ENCODE measurements around the gene ANTXR1.

Gene ANTXR1

GRCh38 chr2:69271831-69272257, 258.9 kb downstream of the ANTXR1 start:
- ATAC-seq (ENCODE audit: low read depth): no peak
- H3K36me3 Mint-ChIP-seq: no peaks in the 10 kb centered on the region
- no peak overlapping the region for H3K4me3 Mint-ChIP-seq
- peaks cover 21% of the 10 kb centered on the region for H3K27me3 Mint-ChIP-seq
- H3K27ac Mint-ChIP-seq: no peak overlapping the region
- H3K9me3 Mint-ChIP-seq: no peaks in the 10 kb centered on the region
- DNase-seq (ENCODE audit: low spot score in 2 of 2): no peak
- no peaks in the 10 kb centered on the region for H3K4me1 Mint-ChIP-seq

- H3K9me3 Mint-ChIP-seq: no peaks in the 10 kb centered on the region
- DNase-seq (ENCODE audit: low spot score in 2 of 2): no peak
- peaks cover 24% of the 10 kb centered on the region for H3K27me3 Mint-ChIP-seq
- H3K36me3 Mint-ChIP-seq: no peaks in the 10 kb centered on the region
- H3K4me1 Mint-ChIP-seq: no peaks in the 10 kb centered on the region
- H3K27ac Mint-ChIP-seq: no peak overlapping the region
- ATAC-seq (ENCODE audit: low read depth): no peak
- no peak overlapping the region for H3K4me3 Mint-ChIP-seq
These were observed 260.0 kb downstream of the ANTXR1 start for GRCh38 chr2:69272803-69273471.

GRCh38 chr2:69275490-69275889, 262.5 kb downstream of the ANTXR1 start:
- no peaks in the 10 kb centered on the region for H3K9me3 Mint-ChIP-seq
- no peak for DNase-seq (ENCODE audit: low spot score in 2 of 2)
- no peaks in the 10 kb centered on the region for H3K36me3 Mint-ChIP-seq
- no peak overlapping the region for H3K27ac Mint-ChIP-seq
- no peak for ATAC-seq (ENCODE audit: low read depth)
- H3K4me3 Mint-ChIP-seq: no peak overlapping the region
- no peaks in the 10 kb centered on the region for H3K4me1 Mint-ChIP-seq
- peaks cover 25% of the 10 kb centered on the region for H3K27me3 Mint-ChIP-seq

- Mint-ChIP-seq H3K4me1 (no peaks in the 10 kb centered on the region), H3K36me3 (no peaks in the 10 kb centered on the region), H3K4me3 (no peak overlapping the region), H3K9me3 (no peaks in the 10 kb centered on the region), H3K27ac (no peak overlapping the region), H3K27me3 (peaks cover 20% of the 10 kb centered on the region)
- ATAC-seq (ENCODE audit: low read depth) (no peak), DNase-seq (ENCODE audit: low spot score in 2 of 2) (no peak)
These were observed 265.4 kb downstream of the ANTXR1 start for GRCh38 chr2:69278366-69278765.

GRCh38 chr2:69279211-69279610, 266.2 kb downstream of the ANTXR1 start:
- no peaks in the 10 kb centered on the region for H3K4me1 Mint-ChIP-seq
- ATAC-seq (ENCODE audit: low read depth) (no peak), DNase-seq (ENCODE audit: low spot score in 2 of 2) (no peak)
- H3K27me3 Mint-ChIP-seq: peaks cover 16% of the 10 kb centered on the region
- no peaks in the 10 kb centered on the region for H3K36me3 Mint-ChIP-seq
- H3K27ac Mint-ChIP-seq: no peak overlapping the region
- no peak overlapping the region for H3K4me3 Mint-ChIP-seq
- H3K9me3 Mint-ChIP-seq: no peaks in the 10 kb centered on the region

- H3K27me3 Mint-ChIP-seq: peaks cover 14% of the 10 kb centered on the region
- no peaks in the 10 kb centered on the region for H3K9me3 Mint-ChIP-seq
- no peaks in the 10 kb centered on the region for H3K4me1 Mint-ChIP-seq
- no peak overlapping the region for H3K27ac Mint-ChIP-seq
- no peak overlapping the region for H3K4me3 Mint-ChIP-seq
- DNase-seq (ENCODE audit: low spot score in 2 of 2) (no peak), ATAC-seq (ENCODE audit: low read depth) (no peak)
- no peaks in the 10 kb centered on the region for H3K36me3 Mint-ChIP-seq
These were observed 267.1 kb downstream of the ANTXR1 start for GRCh38 chr2:69279931-69280681.

GRCh38 chr2:69280796-69281412, 267.9 kb downstream of the ANTXR1 start:
- ATAC-seq (ENCODE audit: low read depth): no peak

GRCh38 chr2:69285379-69285894, 272.5 kb downstream of the ANTXR1 start:
- no peaks in the 10 kb centered on the region for H3K4me1 Mint-ChIP-seq
- H3K36me3 Mint-ChIP-seq: no peaks in the 10 kb centered on the region
- H3K27me3 Mint-ChIP-seq: peaks cover 2% of the 10 kb centered on the region

More at GRCh38 chr2:69280796-69281412, 267.9 kb downstream of the ANTXR1 start:
- Mint-ChIP-seq H3K27ac (no peak overlapping the region), H3K36me3 (no peaks in the 10 kb centered on the region), H3K4me1 (no peaks in the 10 kb centered on the region), H3K27me3 (peaks cover 10% of the 10 kb centered on the region), H3K9me3 (no peaks in the 10 kb centered on the region), H3K4me3 (no peak overlapping the region)
- no peak for DNase-seq (ENCODE audit: low spot score in 2 of 2)

GRCh38 chr2:69287544-69287943, 274.6 kb downstream of the ANTXR1 start:
- no peaks in the 10 kb centered on the region for H3K4me1 Mint-ChIP-seq
- H3K27ac Mint-ChIP-seq: no peak overlapping the region
- H3K27me3 Mint-ChIP-seq: no peaks in the 10 kb centered on the region
- DNase-seq (ENCODE audit: low spot score in 2 of 2) (no peak), ATAC-seq (ENCODE audit: low read depth) (no peak)
- H3K4me3 Mint-ChIP-seq: no peak overlapping the region
- no peaks in the 10 kb centered on the region for H3K36me3 Mint-ChIP-seq
- H3K9me3 Mint-ChIP-seq: peaks cover 2% of the 10 kb centered on the region

More at GRCh38 chr2:69285379-69285894, 272.5 kb downstream of the ANTXR1 start:
- ATAC-seq (ENCODE audit: low read depth) (no peak), DNase-seq (ENCODE audit: low spot score in 2 of 2) (no peak)
- peaks cover 2% of the 10 kb centered on the region for H3K9me3 Mint-ChIP-seq
- no peak overlapping the region for H3K4me3 Mint-ChIP-seq
- H3K27ac Mint-ChIP-seq: no peak overlapping the region

GRCh38 chr2:69288429-69288828, 275.4 kb downstream of the ANTXR1 start:
- DNase-seq (ENCODE audit: low spot score in 2 of 2): no peak
- no peak for ATAC-seq (ENCODE audit: low read depth)
- Mint-ChIP-seq H3K4me1 (no peaks in the 10 kb centered on the region), H3K4me3 (no peak overlapping the region), H3K27ac (no peak overlapping the region), H3K27me3 (no peaks in the 10 kb centered on the region), H3K9me3 (peaks cover 2% of the 10 kb centered on the region), H3K36me3 (no peaks in the 10 kb centered on the region)

- Mint-ChIP-seq H3K4me1 (no peaks in the 10 kb centered on the region), H3K4me3 (no peak overlapping the region), H3K36me3 (peaks cover 4% of the 10 kb centered on the region), H3K9me3 (peaks cover 2% of the 10 kb centered on the region), H3K27ac (no peak overlapping the region), H3K27me3 (peaks cover 7% of the 10 kb centered on the region)
- ATAC-seq (ENCODE audit: low read depth): no peak
- DNase-seq (ENCODE audit: low spot score in 2 of 2): no peak
These were observed 278.1 kb downstream of the ANTXR1 start for GRCh38 chr2:69291004-69291650.

GRCh38 chr2:69291721-69292120, 278.7 kb downstream of the ANTXR1 start:
- Mint-ChIP-seq H3K36me3 (peaks cover 4% of the 10 kb centered on the region), H3K27ac (no peak overlapping the region), H3K9me3 (peaks cover 2% of the 10 kb centered on the region), H3K4me1 (no peaks in the 10 kb centered on the region), H3K27me3 (peaks cover 9% of the 10 kb centered on the region), H3K4me3 (no peak overlapping the region)
- DNase-seq (ENCODE audit: low spot score in 2 of 2) (no peak), ATAC-seq (ENCODE audit: low read depth) (no peak)

GRCh38 chr2:69292256-69292655, 279.3 kb downstream of the ANTXR1 start:
- Mint-ChIP-seq H3K4me1 (no peaks in the 10 kb centered on the region), H3K9me3 (peaks cover 2% of the 10 kb centered on the region), H3K36me3 (peaks cover 4% of the 10 kb centered on the region), H3K4me3 (no peak overlapping the region), H3K27ac (no peak overlapping the region), H3K27me3 (peaks cover 9% of the 10 kb centered on the region)
- ATAC-seq (ENCODE audit: low read depth) (no peak), DNase-seq (ENCODE audit: low spot score in 2 of 2) (no peak)

GRCh38 chr2:69296421-69296820, 283.4 kb downstream of the ANTXR1 start:
- H3K36me3 Mint-ChIP-seq: peaks cover 4% of the 10 kb centered on the region
- H3K9me3 Mint-ChIP-seq: no peaks in the 10 kb centered on the region
- no peak for DNase-seq (ENCODE audit: low spot score in 2 of 2)
- H3K4me3 Mint-ChIP-seq: no peak overlapping the region
- ATAC-seq (ENCODE audit: low read depth): no peak
- no peaks in the 10 kb centered on the region for H3K4me1 Mint-ChIP-seq
- no peak overlapping the region for H3K27ac Mint-ChIP-seq
- H3K27me3 Mint-ChIP-seq: peaks cover 11% of the 10 kb centered on the region
